ENCODE data around the gene BABAM2.

DNA sequence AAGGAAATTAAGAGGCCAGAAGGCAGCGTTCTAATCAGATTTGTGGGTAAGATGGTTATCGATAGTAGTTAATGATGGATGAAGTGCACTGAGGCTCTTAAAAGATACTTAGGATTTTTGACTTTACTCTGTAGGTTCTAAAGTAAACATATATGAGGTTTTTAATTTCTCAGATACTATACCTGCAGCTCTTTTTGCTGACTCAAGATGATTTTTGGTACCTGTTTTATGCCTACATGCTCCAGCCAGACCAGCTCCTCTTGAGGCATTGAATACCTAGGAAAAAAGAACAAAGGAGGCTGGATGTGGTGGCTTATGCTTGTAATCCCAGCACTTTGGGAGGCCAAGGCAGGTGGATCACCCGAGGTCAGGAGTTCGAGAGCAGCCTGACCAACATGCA, 260.5 kb downstream of the BABAM2 start:
- no peak for TF ChIP-seq ZFP41 (tag by site-specific recombination; IDR thresholded peaks at IDR 0.05; ENCODE audit: borderline replicate concordance)
- TF ChIP-seq, protein P1, sequence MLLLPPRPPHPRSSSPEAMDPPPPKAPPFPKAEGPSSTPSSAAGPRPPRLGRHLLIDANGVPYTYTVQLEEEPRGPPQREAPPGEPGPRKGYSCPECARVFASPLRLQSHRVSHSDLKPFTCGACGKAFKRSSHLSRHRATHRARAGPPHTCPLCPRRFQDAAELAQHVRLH (tag by site-specific recombination; IDR thresholded peaks at IDR 0.05) = no peak
- TF ChIP-seq ZNF610 (tag by site-specific recombination; IDR thresholded peaks at IDR 0.05; ENCODE audit: borderline replicate concordance) = no peak
- TF ChIP-seq, protein P2, sequence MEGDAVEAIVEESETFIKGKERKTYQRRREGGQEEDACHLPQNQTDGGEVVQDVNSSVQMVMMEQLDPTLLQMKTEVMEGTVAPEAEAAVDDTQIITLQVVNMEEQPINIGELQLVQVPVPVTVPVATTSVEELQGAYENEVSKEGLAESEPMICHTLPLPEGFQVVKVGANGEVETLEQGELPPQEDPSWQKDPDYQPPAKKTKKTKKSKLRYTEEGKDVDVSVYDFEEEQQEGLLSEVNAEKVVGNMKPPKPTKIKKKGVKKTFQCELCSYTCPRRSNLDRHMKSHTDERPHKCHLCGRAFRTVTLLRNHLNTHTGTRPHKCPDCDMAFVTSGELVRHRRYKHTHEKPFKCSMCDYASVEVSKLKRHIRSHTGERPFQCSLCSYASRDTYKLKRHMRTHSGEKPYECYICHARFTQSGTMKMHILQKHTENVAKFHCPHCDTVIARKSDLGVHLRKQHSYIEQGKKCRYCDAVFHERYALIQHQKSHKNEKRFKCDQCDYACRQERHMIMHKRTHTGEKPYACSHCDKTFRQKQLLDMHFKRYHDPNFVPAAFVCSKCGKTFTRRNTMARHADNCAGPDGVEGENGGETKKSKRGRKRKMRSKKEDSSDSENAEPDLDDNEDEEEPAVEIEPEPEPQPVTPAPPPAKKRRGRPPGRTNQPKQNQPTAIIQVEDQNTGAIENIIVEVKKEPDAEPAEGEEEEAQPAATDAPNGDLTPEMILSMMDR (tag by site-specific recombination; IDR thresholded peaks at IDR 0.05) = no peak
- TF ChIP-seq ZSCAN30 (tag by site-specific recombination; IDR thresholded peaks at IDR 0.05) = no peak
- no peak for TF ChIP-seq ZNF530 (tag by site-specific recombination; IDR thresholded peaks at IDR 0.05; ENCODE audit: low read depth)
- TF ChIP-seq ZSCAN23 (tag by site-specific recombination; IDR thresholded peaks at IDR 0.05) = no peak
- TF ChIP-seq ZNF239 (tag by site-specific recombination; IDR thresholded peaks at IDR 0.05) = no peak
- no peak for TF ChIP-seq ZFP3 (tag by site-specific recombination; IDR thresholded peaks at IDR 0.05; ENCODE audit: low read depth)
- TF ChIP-seq ZNF629 (tag by site-specific recombination; IDR thresholded peaks at IDR 0.05) = no peak
- no peak for TF ChIP-seq SALL2 (tag by site-specific recombination; IDR thresholded peaks at IDR 0.05; ENCODE audit: borderline replicate concordance)
- TF ChIP-seq ZBTB17 (tag by site-specific recombination; IDR thresholded peaks at IDR 0.05) = no peak
